ENCODE data around the gene CDH23.

GRCh38 chr10:71717056-71717455 lies 320.3 kb downstream of the CDH23 start:
- TF ChIP-seq, protein P1, sequence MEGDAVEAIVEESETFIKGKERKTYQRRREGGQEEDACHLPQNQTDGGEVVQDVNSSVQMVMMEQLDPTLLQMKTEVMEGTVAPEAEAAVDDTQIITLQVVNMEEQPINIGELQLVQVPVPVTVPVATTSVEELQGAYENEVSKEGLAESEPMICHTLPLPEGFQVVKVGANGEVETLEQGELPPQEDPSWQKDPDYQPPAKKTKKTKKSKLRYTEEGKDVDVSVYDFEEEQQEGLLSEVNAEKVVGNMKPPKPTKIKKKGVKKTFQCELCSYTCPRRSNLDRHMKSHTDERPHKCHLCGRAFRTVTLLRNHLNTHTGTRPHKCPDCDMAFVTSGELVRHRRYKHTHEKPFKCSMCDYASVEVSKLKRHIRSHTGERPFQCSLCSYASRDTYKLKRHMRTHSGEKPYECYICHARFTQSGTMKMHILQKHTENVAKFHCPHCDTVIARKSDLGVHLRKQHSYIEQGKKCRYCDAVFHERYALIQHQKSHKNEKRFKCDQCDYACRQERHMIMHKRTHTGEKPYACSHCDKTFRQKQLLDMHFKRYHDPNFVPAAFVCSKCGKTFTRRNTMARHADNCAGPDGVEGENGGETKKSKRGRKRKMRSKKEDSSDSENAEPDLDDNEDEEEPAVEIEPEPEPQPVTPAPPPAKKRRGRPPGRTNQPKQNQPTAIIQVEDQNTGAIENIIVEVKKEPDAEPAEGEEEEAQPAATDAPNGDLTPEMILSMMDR (IDR thresholded peaks at IDR 0.05; ENCODE audit: low read length), result no peak
- no peak for TF ChIP-seq EZH2 (optimal IDR thresholded peaks at IDR 0.05; ENCODE audit: low read depth, low read length)

All from MM.1S (cell line).